ENCODE measurements around the gene DZIP1L.

DNA sequence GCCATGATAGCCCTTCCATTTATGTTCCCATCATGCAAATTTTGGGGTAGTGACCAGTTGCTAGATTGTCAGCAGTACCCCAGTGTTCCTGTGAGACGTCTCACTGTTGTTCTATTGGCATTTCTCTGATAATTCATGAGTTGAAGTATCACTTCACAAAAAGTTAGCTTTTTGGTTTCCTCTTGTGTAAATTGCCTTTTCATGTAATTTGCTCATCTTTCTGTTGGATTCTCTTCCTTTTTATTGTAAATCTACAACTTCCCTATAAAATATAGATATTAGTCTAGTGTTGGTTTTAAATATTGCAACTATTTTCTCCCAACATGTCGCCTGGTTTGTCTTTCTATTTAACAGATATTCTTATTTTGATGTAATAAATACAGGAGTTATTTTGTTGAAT, 24.3 kb upstream of the DZIP1L start:
- TF ChIP-seq POLR2AphosphoS5 (IDR thresholded peaks at IDR 0.05): no peak
- TF ChIP-seq, protein P1, sequence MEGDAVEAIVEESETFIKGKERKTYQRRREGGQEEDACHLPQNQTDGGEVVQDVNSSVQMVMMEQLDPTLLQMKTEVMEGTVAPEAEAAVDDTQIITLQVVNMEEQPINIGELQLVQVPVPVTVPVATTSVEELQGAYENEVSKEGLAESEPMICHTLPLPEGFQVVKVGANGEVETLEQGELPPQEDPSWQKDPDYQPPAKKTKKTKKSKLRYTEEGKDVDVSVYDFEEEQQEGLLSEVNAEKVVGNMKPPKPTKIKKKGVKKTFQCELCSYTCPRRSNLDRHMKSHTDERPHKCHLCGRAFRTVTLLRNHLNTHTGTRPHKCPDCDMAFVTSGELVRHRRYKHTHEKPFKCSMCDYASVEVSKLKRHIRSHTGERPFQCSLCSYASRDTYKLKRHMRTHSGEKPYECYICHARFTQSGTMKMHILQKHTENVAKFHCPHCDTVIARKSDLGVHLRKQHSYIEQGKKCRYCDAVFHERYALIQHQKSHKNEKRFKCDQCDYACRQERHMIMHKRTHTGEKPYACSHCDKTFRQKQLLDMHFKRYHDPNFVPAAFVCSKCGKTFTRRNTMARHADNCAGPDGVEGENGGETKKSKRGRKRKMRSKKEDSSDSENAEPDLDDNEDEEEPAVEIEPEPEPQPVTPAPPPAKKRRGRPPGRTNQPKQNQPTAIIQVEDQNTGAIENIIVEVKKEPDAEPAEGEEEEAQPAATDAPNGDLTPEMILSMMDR (IDR thresholded peaks at IDR 0.05): no peak
- TF ChIP-seq POLR2A (IDR thresholded peaks at IDR 0.05): no peak
